Activated T-helper 1 cell treated with anti-CD3 and anti-CD28 coated beads, Interleukin-12 subunit alpha, Interleukin-12 subunit beta, Interleukin-2, Interleukin-4 antibody, amounts not matched to agents 30 ng/mL and 10 ng/mL and 1 ng/mL, durations not matched to agents 14 hours and 24 hours and 36 hours (primary cell): ENCODE results near the gene ZBTB20. TPM values are rescaled to one million over a fixed set of nuclear protein-coding genes. Genes with fewer than 3 reads are reported as not detected.
A peak's percentile ranks its signal among the peaks of the same experiment; 100 is the strongest.
"Not testable (repeated sequence)": the region's sequence is repeated elsewhere in the genome, so short reads cannot be mapped to it uniquely, and the experiment has no call there.

Experiments
- DNase-seq: peaks from one replicate; pipeline ENCODE4 v3.0.0; 2021; ENCODE audit warnings: low spot score
- H3K27ac Mint-ChIP-seq: one replicate; pipeline ENCODE4 v1.8.0; 2021; ENCODE audit warnings: mild to moderate bottlenecking, mixed read lengths
- H3K27me3 Mint-ChIP-seq: one replicate; pipeline ENCODE4 v1.8.0; 2022; ENCODE audit warnings: mild to moderate bottlenecking, moderate library complexity, mixed read lengths; ENCODE audit not compliant: insufficient read depth
- H3K36me3 Mint-ChIP-seq: one replicate; pipeline ENCODE4 v1.8.0; 2021; ENCODE audit warnings: low read depth, mixed read lengths
- H3K4me1 Mint-ChIP-seq: one replicate; pipeline ENCODE4 v1.8.0; 2021; ENCODE audit warnings: low read depth, mixed read lengths
- H3K4me3 Mint-ChIP-seq: one replicate; pipeline ENCODE4 v1.8.0; 2021; ENCODE audit warnings: mild to moderate bottlenecking, moderate library complexity, mixed read lengths
- H3K9me3 Mint-ChIP-seq: one replicate; pipeline ENCODE4 v1.8.0; 2021; ENCODE audit warnings: mixed read lengths
- intact Hi-C: fragments of 100-400 bp; cut with micrococcal nuclease; formaldehyde crosslinking; loops from one replicate; pipeline ENCODE4 v1.15.1; 2024
- total RNA-seq: library from RNA; stranded (reverse); gene quantifications from 2 replicates; pipeline ENCODE4 v1.2.3, GENCODE V29; 2022

ZBTB20 gene
- total RNA-seq, 1 donor from 2014 or later, result 4.1 TPM

- Mint-ChIP-seq H3K27me3 (peaks cover 1% of the 10 kb centered on the region), H3K9me3 (no peaks in the 10 kb centered on the region), H3K4me1 (no peaks in the 10 kb centered on the region), H3K27ac (no peak overlapping the region), H3K4me3 (no peak overlapping the region), H3K36me3 (no peaks in the 10 kb centered on the region)
- intact Hi-C loops, result no loop called here
- DNase-seq, result no peak
Measured at GRCh38 chr3:115134648-115135347, 12.3 kb downstream of the ZBTB20 start.

- H3K27ac Mint-ChIP-seq, result no peak overlapping the region
- no peaks in the 10 kb centered on the region for H3K27me3 Mint-ChIP-seq
- intact Hi-C loops, result no loop called here
Measured at GRCh38 chr3:115127208-115127607, 19.9 kb downstream of the ZBTB20 start.

GRCh38 chr3:115120597-115120996, 26.5 kb downstream of the ZBTB20 start:
- H3K27me3 Mint-ChIP-seq, result no peaks in the 10 kb centered on the region
- intact Hi-C loops, result no loop called here
- H3K4me3 Mint-ChIP-seq, result no peak overlapping the region
- DNase-seq, result no peak
- H3K27ac Mint-ChIP-seq, result no peak overlapping the region
- H3K36me3 Mint-ChIP-seq, result no peaks in the 10 kb centered on the region
- H3K4me1 Mint-ChIP-seq, result no peaks in the 10 kb centered on the region
- no peaks in the 10 kb centered on the region for H3K9me3 Mint-ChIP-seq

More at GRCh38 chr3:115127208-115127607, 19.9 kb downstream of the ZBTB20 start:
- peaks cover 2% of the 10 kb centered on the region for H3K36me3 Mint-ChIP-seq
- H3K9me3 Mint-ChIP-seq, result no peaks in the 10 kb centered on the region
- no peaks in the 10 kb centered on the region for H3K4me1 Mint-ChIP-seq
- no peak for DNase-seq
- H3K4me3 Mint-ChIP-seq, result no peak overlapping the region

GRCh38 chr3:115113367-115113766, 33.7 kb downstream of the ZBTB20 start:
- DNase-seq, result no peak
- Mint-ChIP-seq H3K36me3 (no peaks in the 10 kb centered on the region), H3K27ac (no peak overlapping the region), H3K27me3 (peaks cover 4% of the 10 kb centered on the region), H3K4me3 (no peak overlapping the region), H3K4me1 (no peaks in the 10 kb centered on the region), H3K9me3 (no peaks in the 10 kb centered on the region)
- intact Hi-C loops, result no loop called here

- intact Hi-C loops, result no loop called here
- Mint-ChIP-seq H3K36me3 (no peaks in the 10 kb centered on the region), H3K27ac (no peak overlapping the region), H3K4me1 (no peaks in the 10 kb centered on the region), H3K4me3 (no peak overlapping the region), H3K9me3 (no peaks in the 10 kb centered on the region), H3K27me3 (peaks cover 4% of the 10 kb centered on the region)
- no peak for DNase-seq
Measured at GRCh38 chr3:115111632-115112031, 35.5 kb downstream of the ZBTB20 start.

- H3K36me3 Mint-ChIP-seq, result no peaks in the 10 kb centered on the region
- H3K4me1 Mint-ChIP-seq, result no peaks in the 10 kb centered on the region
- DNase-seq, result no peak
- H3K4me3 Mint-ChIP-seq, result no peak overlapping the region
- intact Hi-C loops, result no loop called here
- H3K27me3 Mint-ChIP-seq, result peaks cover 4% of the 10 kb centered on the region
- H3K27ac Mint-ChIP-seq, result no peak overlapping the region
- H3K9me3 Mint-ChIP-seq, result no peaks in the 10 kb centered on the region
Measured at GRCh38 chr3:115110830-115111229, 36.3 kb downstream of the ZBTB20 start.

DNA sequence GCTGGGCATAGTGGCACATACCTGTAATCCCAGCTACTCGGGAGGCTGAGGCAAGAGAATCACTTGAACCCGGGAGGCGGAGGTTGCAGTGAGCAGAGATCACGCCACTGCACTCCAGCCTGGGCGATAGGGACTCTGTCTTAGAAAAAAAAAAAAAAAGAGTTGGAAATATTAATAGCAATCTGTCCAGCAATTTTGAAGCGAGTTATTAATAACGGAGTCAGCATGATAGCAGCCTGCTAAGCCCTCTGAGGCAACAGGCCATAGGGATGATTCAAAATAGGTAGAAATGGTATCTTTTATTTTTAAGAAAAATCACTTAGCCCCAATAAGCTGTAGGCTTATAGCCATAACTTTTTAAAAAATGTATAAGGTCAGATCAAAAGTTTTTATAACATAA, 37.0 kb downstream of the ZBTB20 start:
- H3K9me3 Mint-ChIP-seq, H3K36me3 Mint-ChIP-seq, intact Hi-C loops, DNase-seq, H3K4me1 Mint-ChIP-seq, H3K4me3 Mint-ChIP-seq, H3K27me3 Mint-ChIP-seq, H3K27ac Mint-ChIP-seq: not testable (repeated sequence)

- intact Hi-C loops, result no loop called here
- Mint-ChIP-seq H3K27me3 (peaks cover 4% of the 10 kb centered on the region), H3K9me3 (no peaks in the 10 kb centered on the region), H3K27ac (no peak overlapping the region), H3K36me3 (no peaks in the 10 kb centered on the region), H3K4me1 (no peaks in the 10 kb centered on the region), H3K4me3 (no peak overlapping the region)
- no peak for DNase-seq
Measured at GRCh38 chr3:115108614-115109013, 38.5 kb downstream of the ZBTB20 start.

DNA sequence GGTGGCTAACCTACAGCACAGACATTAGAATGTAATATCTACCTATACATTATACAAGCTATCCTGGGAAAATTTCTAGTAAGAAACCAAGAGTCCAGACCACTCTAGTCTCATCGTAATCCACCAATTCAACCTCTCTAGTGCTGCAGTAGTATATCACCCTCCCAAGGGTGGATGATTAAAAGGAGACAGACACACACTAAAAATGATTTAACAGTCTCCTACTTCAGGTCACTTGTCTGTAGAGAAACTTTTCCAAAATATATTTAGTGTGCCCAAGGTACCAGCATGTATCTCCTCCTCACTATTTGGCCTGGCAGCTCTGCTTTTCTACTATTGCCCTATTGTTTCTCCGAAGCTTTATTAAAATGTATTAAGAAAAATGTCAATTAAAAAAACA, 45.0 kb downstream of the ZBTB20 start:
- H3K9me3 Mint-ChIP-seq, result no peaks in the 10 kb centered on the region
- no peaks in the 10 kb centered on the region for H3K36me3 Mint-ChIP-seq
- intact Hi-C loops, result loop anchor here (5.0 kb wide), 1 partner anchor 595 kb away; no protein-coding TSS in a partner anchor
- no peak for DNase-seq
- no peak overlapping the region for H3K4me3 Mint-ChIP-seq
- no peaks in the 10 kb centered on the region for H3K27me3 Mint-ChIP-seq
- H3K4me1 Mint-ChIP-seq, result peaks cover 16% of the 10 kb centered on the region
- H3K27ac Mint-ChIP-seq, result no peak overlapping the region

DNA sequence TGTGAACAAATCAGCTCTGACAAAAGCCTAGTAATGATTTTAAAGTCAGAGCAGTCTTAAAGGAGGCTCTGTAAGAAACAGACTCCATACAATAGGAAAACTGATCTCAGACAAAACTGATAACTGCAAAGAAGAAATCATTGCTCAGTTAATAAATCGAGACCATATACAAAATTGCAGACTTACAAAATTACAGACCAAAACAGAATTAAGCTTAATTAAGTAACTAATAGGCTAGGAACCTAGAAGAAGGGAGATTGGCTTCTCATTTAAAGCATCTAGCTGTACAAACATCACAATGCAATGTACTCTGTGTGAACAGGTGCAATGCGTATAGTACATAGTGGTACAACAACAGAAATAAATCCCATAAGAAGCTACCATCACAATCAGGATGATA, 46.3 kb downstream of the ZBTB20 start:
- no peak overlapping the region for H3K27ac Mint-ChIP-seq
- H3K27me3 Mint-ChIP-seq, result no peaks in the 10 kb centered on the region
- H3K9me3 Mint-ChIP-seq, result no peaks in the 10 kb centered on the region
- no peak for DNase-seq
- intact Hi-C loops, result loop anchor here (5.0 kb wide), 1 partner anchor 594 kb away; no protein-coding TSS in a partner anchor
- H3K4me1 Mint-ChIP-seq, result peaks cover 16% of the 10 kb centered on the region
- H3K4me3 Mint-ChIP-seq, result no peak overlapping the region
- H3K36me3 Mint-ChIP-seq, result no peaks in the 10 kb centered on the region

DNA sequence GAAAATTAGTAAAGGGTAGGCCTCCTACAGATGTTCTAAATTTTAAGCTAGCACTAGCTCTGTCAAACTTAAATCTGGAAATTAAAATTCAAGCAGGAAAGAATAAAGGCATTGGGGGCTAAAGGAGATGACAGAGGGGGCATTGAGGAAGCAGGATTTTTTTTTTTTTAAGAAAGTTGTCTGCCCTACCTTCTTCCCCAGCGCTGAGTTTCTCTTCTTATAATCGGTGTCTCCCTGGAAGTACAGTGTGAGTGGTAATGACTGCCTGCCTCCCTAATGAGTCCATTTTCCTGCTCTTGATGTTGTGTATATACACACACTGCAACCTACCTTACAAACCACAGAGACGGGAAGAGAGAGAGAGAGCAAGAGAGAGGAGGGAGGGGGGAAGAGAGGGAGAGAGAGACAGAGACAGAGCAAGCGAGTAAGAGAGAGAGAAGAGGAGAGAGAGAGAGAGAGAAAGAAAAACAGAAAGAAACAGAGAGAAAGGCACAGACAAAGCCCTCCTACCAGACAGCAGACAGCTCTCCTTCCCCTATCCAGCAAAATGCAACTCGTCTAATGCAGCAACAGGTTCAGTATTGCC, 47.0 kb downstream of the ZBTB20 start:
- Mint-ChIP-seq H3K27ac (peak overlapping the region; percentile 7), H3K4me1 (peaks cover 16% of the 10 kb centered on the region), H3K9me3 (no peaks in the 10 kb centered on the region), H3K4me3 (peak overlapping the region; percentile 59), H3K36me3 (no peaks in the 10 kb centered on the region), H3K27me3 (no peaks in the 10 kb centered on the region)
- intact Hi-C loops, result loop anchor here (5.0 to 10.0 kb wide), 3 partner anchors 235 to 945 kb away; no protein-coding TSS in a partner anchor
- peak; percentile 10 for DNase-seq

GRCh38 chr3:115099134-115099985, 47.7 kb downstream of the ZBTB20 start:
- no peaks in the 10 kb centered on the region for H3K27me3 Mint-ChIP-seq
- intact Hi-C loops, result loop anchor here (10.0 kb wide), 2 partner anchors 235 to 945 kb away; no protein-coding TSS in a partner anchor
- peaks cover 16% of the 10 kb centered on the region for H3K4me1 Mint-ChIP-seq
- no peak overlapping the region for H3K4me3 Mint-ChIP-seq
- no peak for DNase-seq
- no peaks in the 10 kb centered on the region for H3K9me3 Mint-ChIP-seq
- no peaks in the 10 kb centered on the region for H3K36me3 Mint-ChIP-seq
- H3K27ac Mint-ChIP-seq, result no peak overlapping the region
